HCT116 (cell line): ENCODE measurements around the gene BLID. TPM values are rescaled to one million over a fixed set of nuclear protein-coding genes. Genes with fewer than 3 reads are reported as not detected.

ENCODE experiments used
- ATAC-seq: fragments of 200-7000 bp; cut with Tn5 transposase; 2 replicates; pipeline ENCODE4 v1.9.1; 2020; ENCODE audit warnings: mild to moderate bottlenecking, moderate library complexity
- BruUV-seq: library from RNA; stranded (reverse); fragments of 400-500 nt; replicated peaks from 2 replicates; lab custom pipeline; 2021; lab: Mats Ljungman, UMichigan
- CTCF ChIA-PET: fragments of 300-600 bp; sonication (Branson Sonifier 250); formaldehyde crosslinking; loops from one replicate; lab custom pipeline; 2021; ENCODE audit warnings: antibody characterized with exemption; lab: Charles Lee
- POLR2A ChIA-PET: fragments of 300-600, 350-600 bp; sonication (Branson Sonifier 250); formaldehyde crosslinking; loops from one replicate; lab custom pipeline; 2021; ENCODE audit warnings: antibody characterized with exemption; lab: Charles Lee
- RAD21 ChIA-PET, 2 experiments: fragments of 300-600 bp; sonication (Branson Sonifier 250); formaldehyde crosslinking; loops; one replicate each; lab custom pipeline; 2023; ENCODE audit warnings: low total read pairs in 2 of 2; ENCODE audit not compliant: uncharacterized antibody in 2 of 2, unreplicated experiment in 2 of 2, low non-redundant PET in 1 of 2; lab: Charles Lee
- DNase-seq: peaks from one replicate; pipeline ENCODE4 v3.0.0-alpha.2; 2010; ENCODE audit warnings: low read depth, low spot score
- H2AFZ ChIP-seq: fragments of 200-600 bp; shearing (Covaris generic), sonication (generic); 2 replicates; pipeline ENCODE4 v1.6.1; 2017; ENCODE audit warnings: low read depth, mixed run types, mixed read lengths, antibody characterized with exemption, low read length; ENCODE audit not compliant: poor library complexity, severe bottlenecking
- H3K27ac ChIP-seq: 2 replicates; pipeline ENCODE4 v1.5.1; 2012; ENCODE audit warnings: low read depth, low read length
- H3K27me3 ChIP-seq: fragments of 200-600 bp; sonication (generic); 2 replicates; pipeline ENCODE4 v1.6.1; 2016; ENCODE audit warnings: mixed run types, low read length, mixed read lengths; ENCODE audit not compliant: insufficient read depth
- H3K36me3 ChIP-seq, 2 experiments: fragments of 200-500 bp in 1 of 2; fragments of 200-600 bp in 1 of 2; sonication (Bioruptor generic) in 1 of 2; sonication (generic) in 1 of 2; 2 replicates each; pipeline versions ENCODE4 v1.5.1 to v1.6.1; 2014 to 2016; ENCODE audit warnings: low read length in 2 of 2, inconsistent platforms in 1 of 2, mixed read lengths in 1 of 2, mixed run types in 1 of 2; ENCODE audit not compliant: insufficient read depth in 2 of 2, control insufficient read depth in 1 of 2
- H3K4me1 ChIP-seq, 2 experiments: fragments of 200-600 bp in 1 of 2; sonication (generic) in 1 of 2; 2 replicates each; pipeline versions ENCODE4 v1.5.1 to v1.6.1; 2012 to 2017; ENCODE audit warnings: low read length in 2 of 2, inconsistent platforms in 1 of 2, mild to moderate bottlenecking in 1 of 2, mixed read lengths in 1 of 2, mixed run types in 1 of 2, moderate library complexity in 1 of 2; ENCODE audit not compliant: insufficient read depth in 2 of 2, control insufficient read depth in 1 of 2
- H3K4me2 ChIP-seq: fragments of 200-600 bp; sonication (generic); 2 replicates; pipeline ENCODE4 v1.6.1; 2017; ENCODE audit warnings: mixed run types, low read length, mixed read lengths
- H3K4me3 ChIP-seq, 2 experiments: fragments of 200-600 bp in 1 of 2; sonication (generic) in 1 of 2; replicated peaks in 1 of 2; 2 replicates each; pipeline ENCODE4 v1.5.1; 2011 to 2016; ENCODE audit warnings: low read length in 2 of 2, control low read depth in 1 of 2, low read depth in 1 of 2, mild to moderate bottlenecking in 1 of 2, mixed read lengths in 1 of 2, mixed run types in 1 of 2
- H3K79me2 ChIP-seq: fragments of 200-600 bp; sonication (generic); 2 replicates; pipeline ENCODE4 v1.6.1; 2017; ENCODE audit warnings: mild to moderate bottlenecking, mixed run types, low read length, moderate library complexity, mixed read lengths; ENCODE audit not compliant: insufficient read depth
- H3K9ac ChIP-seq: fragments of 200-600 bp; sonication (generic); 2 replicates; pipeline ENCODE4 v1.6.1; 2016; ENCODE audit warnings: low read length, mixed read lengths
- H3K9me2 ChIP-seq: fragments of 200-600 bp; sonication (generic), shearing (Covaris generic); 2 replicates; pipeline ENCODE4 v1.6.1; 2017; ENCODE audit warnings: mixed run types, mild to moderate bottlenecking, moderate library complexity; ENCODE audit not compliant: insufficient read depth
- H3K9me3 ChIP-seq, 2 experiments: fragments of 200-500 bp in 1 of 2; fragments of 200-600 bp in 1 of 2; sonication (Bioruptor generic) in 1 of 2; sonication (generic) in 1 of 2; 2 replicates each; pipeline ENCODE4 v1.6.1; 2014 to 2017; ENCODE audit warnings: low read length in 2 of 2, mixed read lengths in 2 of 2, inconsistent platforms in 1 of 2, low read depth in 1 of 2, mild to moderate bottlenecking in 1 of 2, mixed run types in 1 of 2, moderate library complexity in 1 of 2; ENCODE audit not compliant: control insufficient read depth in 1 of 2, insufficient read depth in 1 of 2
- H4K20me1 ChIP-seq: fragments of 200-600 bp; sonication (generic), shearing (Covaris generic); 2 replicates; pipeline ENCODE4 v1.6.1; 2017; ENCODE audit warnings: mixed run types, mild to moderate bottlenecking, moderate library complexity; ENCODE audit not compliant: insufficient read depth
- EZH2phosphoT487 ChIP-seq: fragments of 200-600 bp; IDR thresholded peaks from 2 replicates; pipeline ENCODE4 v1.6.1; 2018; ENCODE audit warnings: antibody characterized with exemption, borderline replicate concordance
- POLR2A ChIP-seq: IDR thresholded peaks from 2 replicates; pipeline ENCODE4 v1.7.0; 2011; ENCODE audit warnings: borderline replicate concordance; ENCODE audit not compliant: insufficient read depth, insufficient read length; ENCODE audit errors: extremely low read depth
- POLR2AphosphoS5 ChIP-seq: IDR thresholded peaks from 2 replicates; pipeline ENCODE4 v1.6.1; 2011; ENCODE audit warnings: mild to moderate bottlenecking, low read depth, low read length, moderate library complexity
- RAD21 ChIP-seq: IDR thresholded peaks from 2 replicates; pipeline ENCODE4 v1.6.1; 2012; ENCODE audit warnings: low read depth, mild to moderate bottlenecking
- TCF7L2 ChIP-seq: IDR thresholded peaks from 2 replicates; pipeline ENCODE4 v1.7.0; 2011; ENCODE audit warnings: borderline replicate concordance, inconsistent platforms; ENCODE audit not compliant: insufficient read depth, insufficient read length; ENCODE audit errors: extremely low read depth
- intact Hi-C: fragments of 100-400 bp; cut with micrococcal nuclease; formaldehyde crosslinking; loops from 2 replicates; pipeline ENCODE4 v1.10.0; 2022
- total RNA-seq: library from RNA; stranded (reverse); gene quantifications from one replicate; pipeline ENCODE4 v1.2.1, GENCODE V29; 2021; ENCODE audit not compliant: unreplicated experiment

Gene BLID
- total RNA-seq, 1 experiment from 2014 or later = 8.9 TPM

GRCh38 chr11:122109932-122110331, 6.1 kb downstream of the BLID start:
- H3K27me3 ChIP-seq = no peaks in the 10 kb centered on the region

GRCh38 chr11:122108828-122109227, 7.2 kb downstream of the BLID start:
- Histone ChIP-seq H3K27ac (peak overlapping the region; percentile 70), H3K79me2 (peaks cover 100% of the 10 kb centered on the region), H3K9me2 (no peaks in the 10 kb centered on the region), H3K9me3 (no peaks in the 10 kb centered on the region), H3K27me3 (no peaks in the 10 kb centered on the region), H4K20me1 (no peaks in the 10 kb centered on the region), H2AFZ (no peak overlapping the region), H3K36me3 (peaks cover 2 to 45% of the 10 kb centered on the region in 2 experiments; a peak in 3 of 4 replicates), H3K4me3 (no peak overlapping the region), H3K4me2 (0 out of 2 replicates have a peak overlapping the region, but pooled peaks have one; percentile 2), H3K4me1 (peaks cover 81 to 95% of the 10 kb centered on the region in 2 experiments), H3K9ac (no peak overlapping the region)
- RAD21 ChIA-PET = no interaction called here
- POLR2A ChIA-PET = interaction anchor here (0.7 to 1.5 kb wide), 2 partner anchors 45 to 89 kb away, joined by 3 to 4 read pairs; no protein-coding TSS in a partner anchor
- no peak for DNase-seq
- no TSS peak for BruUV-seq
- ATAC-seq = no peak
- intact Hi-C loops = loop anchor here (1.0 to 10.0 kb wide), 3 partner anchors 88 to 396 kb away; no protein-coding TSS in a partner anchor
- CTCF ChIA-PET = interaction anchor here (0.6 to 1.8 kb wide), 15 partner anchors 9 to 454 kb away, joined by 3 to 13 read pairs (median 4); no protein-coding TSS in a partner anchor
- TF ChIP-seq POLR2AphosphoS5 = peak; percentile 45; the same call in 1 of the 2 replicates
- TF ChIP-seq TCF7L2 = no peak
- TF ChIP-seq RAD21 = no peak
- TF ChIP-seq EZH2phosphoT487 = no peak

More at GRCh38 chr11:122109932-122110331, 6.1 kb downstream of the BLID start:
- ATAC-seq (no peak), DNase-seq (no peak)
- TF ChIP-seq POLR2A = no peak
- intact Hi-C loops = loop anchor here (2.0 to 10.0 kb wide), 2 partner anchors 93 to 395 kb away; no protein-coding TSS in a partner anchor
- Histone ChIP-seq H3K4me1 (peaks cover 72 to 85% of the 10 kb centered on the region in 2 experiments), H3K9me3 (no peaks in the 10 kb centered on the region), H3K79me2 (peaks cover 100% of the 10 kb centered on the region), H4K20me1 (no peaks in the 10 kb centered on the region), H3K36me3 (peaks cover 4 to 55% of the 10 kb centered on the region in 2 experiments), H3K4me3 (no peak overlapping the region), H3K9ac (no peak overlapping the region), H3K9me2 (no peaks in the 10 kb centered on the region), H3K27ac (peak overlapping the region; percentile 70), H3K4me2 (peak overlapping the region; percentile 2; the same call in 1 of the 2 replicates), H2AFZ (no peak overlapping the region)
- ChIA-PET RAD21 (no interaction called here), POLR2A (no interaction called here), CTCF (interaction anchor here (0.9 to 1.0 kb wide), 2 partner anchors 94 to 440 kb away, joined by 3 to 7 read pairs; no protein-coding TSS in a partner anchor)
- BruUV-seq = no TSS peak
